Mesothelial cell of epicardium (in vitro differentiated cells): ENCODE data around the gene TM6SF1. TPM values are rescaled to one million over a fixed set of nuclear protein-coding genes. Genes with fewer than 3 reads are reported as not detected.

Experiments used
- DNase-seq, 2 experiments: peaks; one replicate each; pipeline ENCODE4 v3.0.0; 2021; ENCODE audit warnings: low spot score in 2 of 2; ENCODE audit not compliant: unreplicated experiment in 2 of 2
- H3K27ac Mint-ChIP-seq: 2 replicates; pipeline ENCODE4 v1.8.0; 2021; ENCODE audit warnings: mixed read lengths
- H3K27me3 Mint-ChIP-seq: 2 replicates; pipeline ENCODE4 v1.8.0; 2021; ENCODE audit warnings: low read depth, mixed read lengths
- H3K36me3 Mint-ChIP-seq: 2 replicates; pipeline ENCODE4 v1.8.0; 2021; ENCODE audit warnings: mixed read lengths
- H3K4me1 Mint-ChIP-seq: 2 replicates; pipeline ENCODE4 v1.8.0; 2021; ENCODE audit warnings: mixed read lengths
- H3K4me3 Mint-ChIP-seq: 2 replicates; pipeline ENCODE4 v1.8.0; 2021; ENCODE audit warnings: mild to moderate bottlenecking, moderate library complexity, mixed read lengths
- H3K9me3 Mint-ChIP-seq: 2 replicates; pipeline ENCODE4 v1.8.0; 2021; ENCODE audit warnings: mixed read lengths
- CTCF ChIP-seq: fragments of 200-600 bp; sonication (generic); IDR thresholded peaks from one replicate; pipeline ENCODE4 v1.5.0; 2021; ENCODE audit warnings: antibody characterized with exemption; ENCODE audit not compliant: unreplicated experiment
- total RNA-seq: library from RNA; stranded (reverse); gene quantifications from 3 replicates; pipeline ENCODE4 v1.2.1, GENCODE V29; 2021

The TM6SF1 gene
- total RNA-seq, 1 donor from 2014 or later, result not detected

DNA sequence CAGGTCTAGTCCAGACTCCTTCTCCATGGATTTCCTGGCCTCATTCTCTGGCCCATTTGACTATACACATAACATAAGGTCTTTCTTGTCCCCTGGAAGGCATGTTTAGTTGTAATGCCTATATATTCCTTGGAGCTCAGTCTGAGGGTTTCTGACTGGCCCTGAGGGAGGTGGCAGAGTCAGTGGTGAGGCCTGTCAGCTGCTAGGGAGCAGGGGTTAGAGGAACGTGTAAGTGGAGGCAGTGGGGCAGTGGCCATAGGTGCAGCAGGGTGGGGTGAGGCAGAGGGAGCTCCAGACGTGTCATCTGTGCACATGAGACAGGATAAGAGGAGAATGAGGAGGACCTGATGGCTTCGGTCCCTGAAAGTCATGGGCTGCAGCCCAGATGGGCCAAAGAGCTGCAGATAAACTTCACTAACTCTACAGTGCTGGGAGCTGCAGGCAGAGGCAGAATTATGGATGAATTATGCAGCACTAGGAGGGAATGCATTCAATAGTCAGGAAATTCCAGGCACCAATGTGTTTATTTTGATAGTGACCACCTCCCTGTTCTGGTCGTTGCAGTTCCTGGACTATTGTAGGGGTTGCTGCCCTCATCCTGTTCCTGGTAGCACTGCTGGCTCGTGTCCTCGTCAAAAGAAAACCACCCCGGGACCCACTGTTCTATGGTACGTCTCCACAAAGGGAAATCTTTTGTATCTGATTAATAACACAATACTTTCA lies 4.9 kb downstream of the TM6SF1 start:
- Mint-ChIP-seq H3K4me3 (no peak overlapping the region), H3K4me1 (peaks cover 3% of the 10 kb centered on the region), H3K27me3 (peaks cover 38% of the 10 kb centered on the region), H3K36me3 (peaks cover 4% of the 10 kb centered on the region), H3K9me3 (peaks cover 5% of the 10 kb centered on the region), H3K27ac (no peak overlapping the region)
- TF ChIP-seq CTCF, result no peak
- no peak for DNase-seq

- DNase-seq, result no peak
- H3K27me3 Mint-ChIP-seq, result peaks cover 37% of the 10 kb centered on the region
- no peak overlapping the region for H3K27ac Mint-ChIP-seq
- H3K9me3 Mint-ChIP-seq, result peaks cover 5% of the 10 kb centered on the region
- peaks cover 3% of the 10 kb centered on the region for H3K4me1 Mint-ChIP-seq
- no peak for TF ChIP-seq CTCF
- no peak overlapping the region for H3K4me3 Mint-ChIP-seq
- H3K36me3 Mint-ChIP-seq, result peaks cover 4% of the 10 kb centered on the region
Measured at GRCh38 chr15:83112956-83113299, 5.5 kb downstream of the TM6SF1 start.

- peaks cover 4% of the 10 kb centered on the region for H3K36me3 Mint-ChIP-seq
- no peak overlapping the region for H3K4me3 Mint-ChIP-seq
- no peak for DNase-seq
- peaks cover 26% of the 10 kb centered on the region for H3K27me3 Mint-ChIP-seq
- no peak for TF ChIP-seq CTCF
- H3K27ac Mint-ChIP-seq, result no peak overlapping the region
- H3K4me1 Mint-ChIP-seq, result no peaks in the 10 kb centered on the region
- peaks cover 5% of the 10 kb centered on the region for H3K9me3 Mint-ChIP-seq
Measured at GRCh38 chr15:83113881-83114674, 6.6 kb downstream of the TM6SF1 start.

DNA sequence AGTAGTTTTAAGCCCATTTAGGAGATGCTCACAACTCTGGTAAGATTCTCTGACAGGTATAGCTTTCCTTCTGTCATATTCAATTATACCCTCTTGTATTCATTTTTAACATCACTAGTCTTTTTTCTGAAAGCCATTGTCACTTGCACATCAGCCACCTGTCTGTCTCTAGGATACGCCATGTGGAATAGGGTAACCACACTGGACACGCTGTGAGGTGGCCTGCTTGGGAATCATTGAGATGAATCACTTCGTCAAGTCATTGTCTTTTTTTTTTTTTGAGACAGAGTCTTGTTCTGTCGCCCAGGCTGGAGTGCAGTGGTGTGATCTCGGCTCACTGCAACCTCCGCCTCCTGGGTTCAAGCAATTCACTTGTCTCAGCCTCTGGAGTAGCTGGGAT lies 7.4 kb downstream of the TM6SF1 start:
- TF ChIP-seq CTCF, result no peak
- no peak overlapping the region for H3K4me3 Mint-ChIP-seq
- peaks cover 18% of the 10 kb centered on the region for H3K27me3 Mint-ChIP-seq
- DNase-seq, result no peak
- no peaks in the 10 kb centered on the region for H3K4me1 Mint-ChIP-seq
- H3K36me3 Mint-ChIP-seq, result peaks cover 4% of the 10 kb centered on the region
- peaks cover 5% of the 10 kb centered on the region for H3K9me3 Mint-ChIP-seq
- no peak overlapping the region for H3K27ac Mint-ChIP-seq

GRCh38 chr15:83115410-83115809 lies 8.0 kb downstream of the TM6SF1 start:
- H3K9me3 Mint-ChIP-seq, result peaks cover 5% of the 10 kb centered on the region
- H3K4me1 Mint-ChIP-seq, result no peaks in the 10 kb centered on the region
- no peak overlapping the region for H3K4me3 Mint-ChIP-seq
- no peak for TF ChIP-seq CTCF
- DNase-seq, result no peak
- peaks cover 12% of the 10 kb centered on the region for H3K27me3 Mint-ChIP-seq
- H3K36me3 Mint-ChIP-seq, result peaks cover 4% of the 10 kb centered on the region
- no peak overlapping the region for H3K27ac Mint-ChIP-seq
